WERI-Rb-1 (cell line): ENCODE measurements around the gene TOX3.

Experiments
- DNase-seq: peaks from one replicate; pipeline ENCODE4 v3.0.0-alpha.2; 2020
- H3K27ac ChIP-seq: fragments of 250-450 bp; sonication (Bioruptor Pico); 2 replicates; pipeline ENCODE4 v1.5.1; 2020; ENCODE audit warnings: mild to moderate bottlenecking, moderate library complexity
- H3K27me3 ChIP-seq: fragments of 250-450 bp; sonication (Bioruptor Pico); 2 replicates; pipeline ENCODE4 v1.5.1; 2021; ENCODE audit warnings: mild to moderate bottlenecking, low read depth, moderate library complexity; ENCODE audit not compliant: insufficient read depth, severe bottlenecking
- H3K36me3 ChIP-seq: fragments of 250-450 bp; sonication (Bioruptor Pico); 2 replicates; pipeline ENCODE4 v1.5.1; 2020; ENCODE audit warnings: mild to moderate bottlenecking, moderate library complexity
- H3K4me3 ChIP-seq: 2 replicates; pipeline ENCODE4 v1.5.1; 2011; ENCODE audit warnings: low read depth, mild to moderate bottlenecking, control low read depth, low read length
- H3K9me3 ChIP-seq: fragments of 250-450 bp; sonication (Bioruptor Pico); 2 replicates; pipeline ENCODE4 v1.5.1; 2021; ENCODE audit warnings: mild to moderate bottlenecking, moderate library complexity; ENCODE audit not compliant: severe bottlenecking
- CTCF ChIP-seq: IDR thresholded peaks from 2 replicates; pipeline ENCODE4 v1.5.1; 2011; ENCODE audit warnings: low read depth, mild to moderate bottlenecking, control low read depth, inconsistent platforms, low read length

The TOX3 gene

GRCh38 chr16:52577130-52577706, 30.3 kb upstream of the TOX3 start:
- no peak for TF ChIP-seq CTCF
- H3K36me3 ChIP-seq: no peaks in the 10 kb centered on the region
- H3K9me3 ChIP-seq: no peaks in the 10 kb centered on the region
- no peak overlapping the region for H3K27ac ChIP-seq
- H3K4me3 ChIP-seq: no peak overlapping the region
- H3K27me3 ChIP-seq: no peaks in the 10 kb centered on the region
- DNase-seq: no peak

- H3K36me3 ChIP-seq: no peaks in the 10 kb centered on the region
- H3K27ac ChIP-seq: no peak overlapping the region
- no peaks in the 10 kb centered on the region for H3K27me3 ChIP-seq
- DNase-seq: no peak
- no peaks in the 10 kb centered on the region for H3K9me3 ChIP-seq
- TF ChIP-seq CTCF: no peak
- no peak overlapping the region for H3K4me3 ChIP-seq
Measured at GRCh38 chr16:52573365-52574299, 26.7 kb upstream of the TOX3 start.

- H3K4me3 ChIP-seq: no peak overlapping the region
- no peak for DNase-seq
- no peaks in the 10 kb centered on the region for H3K27me3 ChIP-seq
- TF ChIP-seq CTCF: no peak
- H3K36me3 ChIP-seq: no peaks in the 10 kb centered on the region
- no peak overlapping the region for H3K27ac ChIP-seq
- no peaks in the 10 kb centered on the region for H3K9me3 ChIP-seq
Measured at GRCh38 chr16:52572656-52573055, 25.7 kb upstream of the TOX3 start.

GRCh38 chr16:52570495-52571091, 23.6 kb upstream of the TOX3 start:
- no peak overlapping the region for H3K27ac ChIP-seq
- H3K4me3 ChIP-seq: no peak overlapping the region
- H3K9me3 ChIP-seq: no peaks in the 10 kb centered on the region
- no peak for TF ChIP-seq CTCF
- no peaks in the 10 kb centered on the region for H3K27me3 ChIP-seq
- no peak for DNase-seq
- H3K36me3 ChIP-seq: no peaks in the 10 kb centered on the region

GRCh38 chr16:52569701-52570100, 22.8 kb upstream of the TOX3 start:
- no peaks in the 10 kb centered on the region for H3K36me3 ChIP-seq
- no peak overlapping the region for H3K27ac ChIP-seq
- no peak for DNase-seq
- no peak overlapping the region for H3K4me3 ChIP-seq
- no peak for TF ChIP-seq CTCF
- no peaks in the 10 kb centered on the region for H3K9me3 ChIP-seq
- H3K27me3 ChIP-seq: no peaks in the 10 kb centered on the region
